PC-3 (cell line): ENCODE data around the gene MPPED1. TPM values are rescaled to one million over a fixed set of nuclear protein-coding genes. Genes with fewer than 3 reads are reported as not detected.

Source experiments
- ATAC-seq: fragments of 200-7000 bp; cut with Tn5 transposase; 2 replicates; pipeline ENCODE4 v1.9.1; 2020; ENCODE audit warnings: mild to moderate bottlenecking, moderate library complexity
- BruUV-seq: library from RNA; stranded (reverse); fragments of 400-500 nt; replicated peaks from 2 replicates; lab custom pipeline; 2021; lab: Mats Ljungman, UMichigan
- CTCF ChIA-PET: fragments of 300-600 bp; sonication (Branson Sonifier 250); formaldehyde crosslinking; loops from one replicate; lab custom pipeline; 2022; ENCODE audit warnings: antibody characterized with exemption; lab: Charles Lee
- POLR2A ChIA-PET: fragments of 300-600 bp; sonication (Branson Sonifier 250); formaldehyde crosslinking; loops from one replicate; lab custom pipeline; 2022; ENCODE audit warnings: antibody characterized with exemption; ENCODE audit not compliant: unreplicated experiment; lab: Charles Lee
- DNase-seq: peaks from one replicate; pipeline ENCODE4 v3.0.0-alpha.2; 2015
- H2AFZ ChIP-seq: fragments of 300-600 bp; sonication (generic); 2 replicates; pipeline ENCODE4 v1.6.0; 2016; ENCODE audit warnings: antibody characterized with exemption, low read length
- H3F3A ChIP-seq: fragments of 300-600 bp; sonication (generic); one replicate; pipeline ENCODE4 v1.6.0; 2017; ENCODE audit warnings: antibody characterized with exemption, low read length, control low read depth, mild to moderate bottlenecking; ENCODE audit not compliant: unreplicated experiment
- H3K27ac ChIP-seq: fragments of 300-600 bp; sonication (generic); 2 replicates; pipeline ENCODE4 v1.5.1; 2016; ENCODE audit warnings: mild to moderate bottlenecking, low read length
- H3K27me3 ChIP-seq: fragments of 300-600 bp; sonication (generic); 2 replicates; pipeline ENCODE4 v1.6.1; 2016; ENCODE audit warnings: low read length, mixed read lengths
- H3K36me3 ChIP-seq: fragments of 300-600 bp; sonication (generic); 2 replicates; pipeline ENCODE4 v1.6.1; 2016; ENCODE audit warnings: low read depth, mixed run types, low read length, mixed read lengths
- H3K4me1 ChIP-seq: fragments of 300-600 bp; sonication (generic); 2 replicates; pipeline ENCODE4 v1.5.1; 2016; ENCODE audit warnings: low read length; ENCODE audit not compliant: insufficient read depth
- H3K4me2 ChIP-seq: fragments of 300-600 bp; sonication (generic); 2 replicates; pipeline ENCODE4 v1.6.0; 2016; ENCODE audit warnings: low read length
- H3K4me3 ChIP-seq: fragments of 300-600 bp; sonication (generic); 2 replicates; pipeline ENCODE4 v1.5.1; 2016; ENCODE audit warnings: mild to moderate bottlenecking, low read length, mixed read lengths
- H3K79me2 ChIP-seq: fragments of 300-600 bp; sonication (generic); 2 replicates; pipeline ENCODE4 v1.6.1; 2017; ENCODE audit warnings: low read length, mixed read lengths
- H3K9ac ChIP-seq: fragments of 300-600 bp; sonication (generic); 2 replicates; pipeline ENCODE4 v1.6.0; 2016; ENCODE audit warnings: mild to moderate bottlenecking, low read length
- H3K9me2 ChIP-seq: fragments of 300-600 bp; sonication (generic); replicated peaks from 2 replicates; pipeline ENCODE4 v1.6.1; 2016; ENCODE audit warnings: mixed run types, low read length, mixed read lengths
- H3K9me3 ChIP-seq: fragments of 300-600 bp; sonication (generic); 2 replicates; pipeline ENCODE4 v1.6.1; 2016; ENCODE audit warnings: low read length, mixed read lengths
- H4K20me1 ChIP-seq: fragments of 300-600 bp; sonication (generic); 2 replicates; pipeline ENCODE4 v1.6.1; 2016; ENCODE audit warnings: low read length, mixed read lengths
- EZH2 ChIP-seq: fragments of 300-600 bp; sonication (generic); IDR thresholded peaks from one replicate; pipeline ENCODE4 v1.6.1; 2017; ENCODE audit warnings: antibody characterized with exemption, mild to moderate bottlenecking, low read length; ENCODE audit not compliant: unreplicated experiment
- EZH2phosphoT487 ChIP-seq: fragments of 300-600 bp; sonication (generic); IDR thresholded peaks from 2 replicates; pipeline ENCODE4 v1.6.1; 2018; ENCODE audit warnings: mild to moderate bottlenecking, antibody characterized with exemption, low read length, borderline replicate concordance
- intact Hi-C: fragments of 100-400 bp; cut with micrococcal nuclease; formaldehyde crosslinking; loops from 2 replicates; pipeline ENCODE4 v1.9.0; 2023
- total RNA-seq: library from RNA; depleted of rRNA; stranded (reverse); fragments of >200 nt; gene quantifications from 2 replicates; pipeline ENCODE4 v1.2.3, GENCODE V29; 2014
- TF ChIP-seq, protein P1 (sequence below): fragments of 300-600 bp; sonication (generic); conservative IDR thresholded peaks from 2 replicates; pipeline ENCODE4 v1.5.1; 2017; ENCODE audit warnings: antibody characterized with exemption, low read depth, mild to moderate bottlenecking, low read length

MPPED1 gene
- total RNA-seq, 1 experiment from 2014 or later, result not detected

DNA sequence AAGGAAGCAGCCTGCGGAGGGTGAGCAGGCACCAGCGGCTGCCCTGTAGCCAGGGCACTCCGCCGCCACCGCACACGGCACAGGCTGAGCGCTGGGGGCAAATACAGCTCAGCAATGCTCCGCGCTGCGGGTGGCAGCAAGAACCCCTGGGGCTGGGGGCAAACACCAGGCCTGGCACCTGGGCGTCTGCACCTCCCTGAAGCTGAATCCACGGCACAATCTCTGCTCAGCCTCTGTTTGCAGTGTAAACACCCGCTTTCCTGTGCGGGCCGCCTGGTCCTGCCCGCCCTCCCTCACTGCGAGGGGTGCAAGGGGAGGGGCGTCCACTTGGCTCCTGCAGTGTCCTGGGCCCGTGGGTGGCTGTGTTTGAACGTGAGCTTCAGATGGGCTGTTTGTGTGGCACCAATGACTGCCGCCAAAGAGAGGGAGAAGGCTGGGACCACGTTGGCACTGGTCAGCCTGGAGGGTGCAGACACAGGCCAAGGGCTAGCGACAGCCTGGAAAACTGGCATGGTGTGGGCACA is 14.8 kb upstream of the MPPED1 start:
- ATAC-seq (no peak; the same call in 1 of the 2 replicates), DNase-seq (no peak)
- no peak for TF ChIP-seq EZH2
- TF ChIP-seq EZH2phosphoT487, result no peak
- TF ChIP-seq, protein P1, sequence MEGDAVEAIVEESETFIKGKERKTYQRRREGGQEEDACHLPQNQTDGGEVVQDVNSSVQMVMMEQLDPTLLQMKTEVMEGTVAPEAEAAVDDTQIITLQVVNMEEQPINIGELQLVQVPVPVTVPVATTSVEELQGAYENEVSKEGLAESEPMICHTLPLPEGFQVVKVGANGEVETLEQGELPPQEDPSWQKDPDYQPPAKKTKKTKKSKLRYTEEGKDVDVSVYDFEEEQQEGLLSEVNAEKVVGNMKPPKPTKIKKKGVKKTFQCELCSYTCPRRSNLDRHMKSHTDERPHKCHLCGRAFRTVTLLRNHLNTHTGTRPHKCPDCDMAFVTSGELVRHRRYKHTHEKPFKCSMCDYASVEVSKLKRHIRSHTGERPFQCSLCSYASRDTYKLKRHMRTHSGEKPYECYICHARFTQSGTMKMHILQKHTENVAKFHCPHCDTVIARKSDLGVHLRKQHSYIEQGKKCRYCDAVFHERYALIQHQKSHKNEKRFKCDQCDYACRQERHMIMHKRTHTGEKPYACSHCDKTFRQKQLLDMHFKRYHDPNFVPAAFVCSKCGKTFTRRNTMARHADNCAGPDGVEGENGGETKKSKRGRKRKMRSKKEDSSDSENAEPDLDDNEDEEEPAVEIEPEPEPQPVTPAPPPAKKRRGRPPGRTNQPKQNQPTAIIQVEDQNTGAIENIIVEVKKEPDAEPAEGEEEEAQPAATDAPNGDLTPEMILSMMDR, result no peak
- H3K79me2 ChIP-seq, result no peaks in the 10 kb centered on the region
- no peak overlapping the region for H3K27ac ChIP-seq
- POLR2A ChIA-PET, result interaction anchor here (0.6 kb wide), 1 partner anchor 217 kb away, joined by 7 read pairs; no protein-coding TSS in a partner anchor
- H4K20me1 ChIP-seq, result no peaks in the 10 kb centered on the region
- H3K36me3 ChIP-seq, result no peaks in the 10 kb centered on the region
- intact Hi-C loops, result no loop called here
- no peak overlapping the region for H3K4me3 ChIP-seq
- H3K27me3 ChIP-seq, result no peaks in the 10 kb centered on the region; the same call in 1 of the 2 replicates
- H3K9me3 ChIP-seq, result no peaks in the 10 kb centered on the region
- H2AFZ ChIP-seq, result no peak overlapping the region
- H3F3A ChIP-seq, result no peaks in the 10 kb centered on the region
- H3K4me1 ChIP-seq, result no peaks in the 10 kb centered on the region
- no peak overlapping the region for H3K9ac ChIP-seq
- H3K4me2 ChIP-seq, result no peak overlapping the region
- no peaks in the 10 kb centered on the region for H3K9me2 ChIP-seq
- CTCF ChIA-PET, result no interaction called here
- BruUV-seq, result no TSS peak

DNA sequence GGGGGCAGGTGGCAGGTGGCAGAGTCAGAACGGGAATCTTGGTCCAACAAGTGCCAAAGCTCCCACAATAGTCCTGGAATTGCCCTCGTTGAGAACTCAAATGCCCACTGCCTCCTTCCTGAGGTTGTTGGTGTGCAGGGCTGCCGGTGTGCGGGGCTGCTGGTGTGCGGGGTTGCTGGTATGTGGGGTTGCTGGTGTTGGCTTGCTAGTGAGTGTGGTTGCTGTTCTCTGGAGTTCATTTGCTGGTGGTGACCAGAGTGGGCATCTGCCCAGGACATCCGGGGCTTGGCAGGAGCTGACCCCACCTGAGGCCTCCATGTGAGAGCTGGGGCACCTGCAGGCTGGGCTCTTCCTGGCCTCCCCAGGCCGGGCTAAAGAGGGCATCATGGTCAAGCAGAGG is 14.0 kb upstream of the MPPED1 start:
- no peaks in the 10 kb centered on the region for H3K36me3 ChIP-seq
- no peaks in the 10 kb centered on the region for H3F3A ChIP-seq
- no peaks in the 10 kb centered on the region for H3K9me3 ChIP-seq
- H3K9me2 ChIP-seq, result no peaks in the 10 kb centered on the region
- TF ChIP-seq EZH2 (no peak), EZH2phosphoT487 (no peak)
- TF ChIP-seq, protein P1, result no peak
- H2AFZ ChIP-seq, result no peak overlapping the region
- H3K4me1 ChIP-seq, result no peaks in the 10 kb centered on the region
- intact Hi-C loops, result no loop called here
- no peaks in the 10 kb centered on the region for H3K79me2 ChIP-seq
- H3K9ac ChIP-seq, result no peak overlapping the region
- H3K4me3 ChIP-seq, result no peak overlapping the region
- H4K20me1 ChIP-seq, result no peaks in the 10 kb centered on the region
- no TSS peak for BruUV-seq
- DNase-seq (no peak), ATAC-seq (no peak)
- no peaks in the 10 kb centered on the region; the same call in 1 of the 2 replicates for H3K27me3 ChIP-seq
- POLR2A ChIA-PET, result no interaction called here
- H3K27ac ChIP-seq, result no peak overlapping the region
- CTCF ChIA-PET, result no interaction called here
- H3K4me2 ChIP-seq, result no peak overlapping the region

DNA sequence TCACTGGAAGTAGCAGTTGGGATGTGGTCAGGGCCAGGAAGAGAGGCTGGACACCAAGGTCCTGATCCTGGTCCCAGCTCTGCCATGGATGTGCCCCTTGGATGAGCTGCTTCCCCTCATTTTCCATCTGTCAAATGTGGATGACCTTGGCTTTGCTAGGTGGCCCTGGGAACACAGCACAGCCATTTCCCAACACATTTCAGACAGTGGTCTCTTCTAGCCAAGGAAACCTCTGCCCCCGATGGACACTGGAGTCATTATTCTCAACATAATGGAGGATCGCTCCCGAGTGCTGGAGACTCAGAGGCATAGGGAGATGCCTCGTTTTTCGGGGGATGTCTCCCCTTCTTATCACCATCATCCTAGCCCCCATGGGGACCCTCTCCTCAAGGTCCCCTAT is 13.6 kb upstream of the MPPED1 start:
- ATAC-seq, result no peak
- ChIA-PET POLR2A (no interaction called here), CTCF (no interaction called here)

More for the DNA sequence above, 13.6 kb upstream of the MPPED1 start:
- no peaks in the 10 kb centered on the region for H3K9me3 ChIP-seq
- H3K79me2 ChIP-seq, result no peaks in the 10 kb centered on the region
- intact Hi-C loops, result no loop called here
- no peaks in the 10 kb centered on the region for H4K20me1 ChIP-seq
- no peaks in the 10 kb centered on the region for H3K4me1 ChIP-seq
- no peaks in the 10 kb centered on the region for H3K9me2 ChIP-seq
- no TSS peak for BruUV-seq
- no peak for DNase-seq
- no peak overlapping the region for H3K9ac ChIP-seq
- H3K4me2 ChIP-seq, result no peak overlapping the region
- TF ChIP-seq, protein P1, result no peak
- TF ChIP-seq EZH2 (no peak), EZH2phosphoT487 (no peak)
- no peaks in the 10 kb centered on the region; the same call in 1 of the 2 replicates for H3K27me3 ChIP-seq
- no peak overlapping the region for H3K27ac ChIP-seq
- no peaks in the 10 kb centered on the region for H3F3A ChIP-seq
- H3K36me3 ChIP-seq, result no peaks in the 10 kb centered on the region
- no peak overlapping the region for H3K4me3 ChIP-seq
- H2AFZ ChIP-seq, result no peak overlapping the region
